HG03558 (cell line): ENCODE data around the gene AFMID.

Experiments
- ATAC-seq: cut with Tn5 transposase; IDR thresholded peaks from one replicate; pipeline ENCODE4 v1.9.1; 2021; ENCODE audit warnings: moderate number of reproducible peaks; ENCODE audit not compliant: unreplicated experiment; ENCODE audit errors: extremely low read depth

AFMID gene

GRCh38 chr17:78214016-78214705 is 27.0 kb downstream of the AFMID start, which contains the start of gene BIRC5:
BIRC5 (plus strand) TSS chr17:78214253; CDS start chr17:78214317, 64 bp downstream.
- ATAC-seq = no peak

- ATAC-seq = no peak
These were observed 27.5 kb downstream of the AFMID start for GRCh38 chr17:78214706-78215061.

- no peak for ATAC-seq
These were observed 32.4 kb downstream of the AFMID start for GRCh38 chr17:78219396-78220150.

- no peak for ATAC-seq
These were observed 35.9 kb downstream of the AFMID start for GRCh38 chr17:78223061-78223460.

GRCh38 chr17:78223765-78224164 is 36.6 kb downstream of the AFMID start:
- no peak for ATAC-seq

- no peak for ATAC-seq
These were observed 37.3 kb downstream of the AFMID start for GRCh38 chr17:78224231-78225087.

GRCh38 chr17:78225088-78225865 is 38.1 kb downstream of the AFMID start:
- ATAC-seq = no peak

GRCh38 chr17:78226055-78226758 is 39.0 kb downstream of the AFMID start:
- no peak for ATAC-seq

- ATAC-seq = no peak
These were observed 39.7 kb downstream of the AFMID start for GRCh38 chr17:78226759-78227454.

GRCh38 chr17:78227455-78227916 is 40.3 kb downstream of the AFMID start:
- ATAC-seq = no peak

- no peak for ATAC-seq
These were observed 41.0 kb downstream of the AFMID start for GRCh38 chr17:78228176-78228575.

- ATAC-seq = no peak
These were observed 43.2 kb downstream of the AFMID start for GRCh38 chr17:78230252-78230962.

GRCh38 chr17:78230996-78231935 is 44.1 kb downstream of the AFMID start, which contains the start of gene TMEM235:
TMEM235 (plus strand) TSS chr17:78231631; CDS start chr17:78232024, 393 bp downstream.
- no peak for ATAC-seq

- ATAC-seq = no peak
These were observed 45.1 kb downstream of the AFMID start for GRCh38 chr17:78231991-78232858.

- ATAC-seq = no peak
These were observed 45.7 kb downstream of the AFMID start for GRCh38 chr17:78232859-78233173.

GRCh38 chr17:78233678-78234077 is 46.5 kb downstream of the AFMID start:
- no peak for ATAC-seq
